ENCODE measurements around the gene USP9X. TPM values are rescaled to one million over a fixed set of nuclear protein-coding genes. Genes with fewer than 3 reads are reported as not detected.
A peak's percentile ranks its signal among the peaks of the same experiment; 100 is the strongest.
"Not testable (repeated sequence)": the region's sequence is repeated elsewhere in the genome, so short reads cannot be mapped to it uniquely, and the experiment has no call there.

USP9X gene
- total RNA-seq, 2 donors from 2014 or later: 72.0 to 85.0 TPM

DNA sequence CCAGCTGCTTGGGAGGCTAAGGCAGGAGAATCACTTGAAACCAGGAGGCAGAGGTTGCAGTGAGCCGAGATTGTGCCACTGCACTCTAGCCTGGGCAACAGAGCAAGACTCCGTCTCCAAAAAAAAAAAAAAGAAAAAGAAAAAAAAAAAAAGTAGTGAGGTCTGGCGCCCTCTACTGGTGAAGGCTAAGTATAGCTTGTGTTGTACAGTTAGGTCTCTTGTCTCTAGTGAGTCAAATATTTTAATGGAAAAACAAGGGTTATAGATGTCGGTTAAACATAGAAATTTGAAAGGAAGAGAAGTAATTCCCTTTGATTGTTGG is 29.8 kb downstream of the USP9X start:
- intact Hi-C loops (cut with DNase I, micrococcal nuclease): loop anchor here in 1 of 2 donors (5.0 to 10.0 kb wide), 2 partner anchors 238 to 460 kb away; no protein-coding TSS in a partner anchor
- peak; percentile 65 for ATAC-seq

DNA sequence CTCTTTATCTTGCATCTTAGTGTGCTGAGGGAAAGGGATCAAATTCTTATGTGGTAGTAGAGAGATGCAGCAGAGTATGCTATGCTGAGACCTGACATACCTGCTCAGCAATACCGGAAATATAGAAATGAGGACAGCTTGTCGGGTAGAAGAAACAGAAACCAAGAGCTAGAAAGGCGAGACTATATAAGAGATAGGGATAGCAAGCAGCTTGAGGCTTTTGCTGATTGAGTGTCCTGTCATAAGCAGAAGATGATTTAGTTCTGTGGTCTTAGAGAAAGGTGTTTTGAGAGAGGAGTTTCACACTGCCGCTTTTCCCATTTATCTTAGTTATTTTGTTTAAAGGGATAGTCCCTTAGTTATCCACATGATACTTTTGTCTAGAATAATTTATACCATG is 31.7 kb downstream of the USP9X start:
- ATAC-seq (peak; percentile 66), DNase-seq (no peak)
- intact Hi-C loops (cut with DNase I, micrococcal nuclease): loop anchor here in 1 of 2 donors (5.0 to 10.0 kb wide), 2 partner anchors 240 to 462 kb away; no protein-coding TSS in a partner anchor

More for the DNA sequence above, 29.8 kb downstream of the USP9X start:
- DNase-seq: not testable (repeated sequence)

DNA sequence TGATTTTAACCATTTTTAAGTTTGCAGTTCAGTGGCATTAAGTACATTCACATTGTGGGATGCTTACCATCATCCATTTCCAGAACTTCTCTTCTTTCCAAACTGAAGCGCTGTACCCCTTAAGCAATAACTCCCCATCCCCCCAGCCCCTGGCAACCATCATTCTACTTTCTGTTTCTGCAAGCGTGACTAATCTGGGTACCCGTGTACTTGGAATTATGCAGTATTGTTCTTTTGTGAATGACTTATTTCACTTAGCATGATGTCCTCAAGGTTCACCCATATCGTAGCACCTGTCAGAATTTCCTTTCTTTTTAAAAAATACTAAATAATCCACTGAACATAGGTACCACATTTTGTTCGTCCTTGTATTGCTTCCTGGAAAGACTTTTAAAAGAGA is 32.9 kb downstream of the USP9X start:
- intact Hi-C loops (cut with DNase I, micrococcal nuclease): loop anchor here in 1 of 2 donors (5.0 to 10.0 kb wide), 2 partner anchors 241 to 463 kb away; no protein-coding TSS in a partner anchor
- ATAC-seq: no peak
- DNase-seq: no peak

DNA sequence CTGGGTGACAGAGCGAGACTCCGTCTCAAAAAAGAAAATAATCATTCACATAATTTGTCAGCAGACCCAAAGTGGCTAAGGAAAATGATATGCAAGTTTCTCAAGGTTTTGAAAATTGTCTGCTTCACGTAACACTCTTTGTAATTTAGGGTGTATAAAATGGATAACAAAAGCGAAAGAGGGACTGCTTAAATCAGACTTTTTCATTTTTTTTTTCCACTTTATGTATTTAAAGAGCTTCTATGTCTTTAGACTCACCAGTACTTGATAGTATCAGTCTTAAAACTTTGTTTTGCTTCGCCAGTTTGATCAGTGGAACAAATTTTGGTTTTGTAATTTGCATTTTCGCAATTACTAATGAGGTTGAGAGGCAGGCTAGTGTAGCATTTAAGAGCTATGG is 34.6 kb downstream of the USP9X start:
- ATAC-seq (no peak), DNase-seq (no peak)
- intact Hi-C loops (cut with DNase I, micrococcal nuclease): loop anchor here in 1 of 2 donors (5.0 to 10.0 kb wide), 2 partner anchors 243 to 465 kb away; no protein-coding TSS in a partner anchor

DNA sequence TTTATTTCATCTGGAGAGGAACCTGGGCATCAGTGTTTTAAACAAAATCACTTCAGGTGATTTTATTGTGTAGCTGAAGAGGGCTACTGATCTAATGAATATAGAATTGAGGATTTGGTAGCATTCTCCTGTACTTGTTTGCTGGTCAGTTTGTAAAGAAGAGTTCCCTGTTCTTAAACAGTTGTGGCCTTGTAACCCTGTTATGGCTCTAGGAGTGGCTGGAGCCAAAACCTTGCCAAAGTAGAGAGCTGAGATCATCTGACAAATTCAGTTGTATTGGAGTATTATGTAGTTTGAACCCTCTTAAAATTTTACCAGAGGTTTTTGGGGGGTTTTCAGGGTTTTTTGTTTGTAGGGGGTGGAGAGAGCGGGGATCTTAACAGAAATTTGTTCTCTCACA is 36.5 kb downstream of the USP9X start:
- DNase-seq: no peak
- no peak for ATAC-seq
- intact Hi-C loops (cut with DNase I, micrococcal nuclease): no loop called here

DNA sequence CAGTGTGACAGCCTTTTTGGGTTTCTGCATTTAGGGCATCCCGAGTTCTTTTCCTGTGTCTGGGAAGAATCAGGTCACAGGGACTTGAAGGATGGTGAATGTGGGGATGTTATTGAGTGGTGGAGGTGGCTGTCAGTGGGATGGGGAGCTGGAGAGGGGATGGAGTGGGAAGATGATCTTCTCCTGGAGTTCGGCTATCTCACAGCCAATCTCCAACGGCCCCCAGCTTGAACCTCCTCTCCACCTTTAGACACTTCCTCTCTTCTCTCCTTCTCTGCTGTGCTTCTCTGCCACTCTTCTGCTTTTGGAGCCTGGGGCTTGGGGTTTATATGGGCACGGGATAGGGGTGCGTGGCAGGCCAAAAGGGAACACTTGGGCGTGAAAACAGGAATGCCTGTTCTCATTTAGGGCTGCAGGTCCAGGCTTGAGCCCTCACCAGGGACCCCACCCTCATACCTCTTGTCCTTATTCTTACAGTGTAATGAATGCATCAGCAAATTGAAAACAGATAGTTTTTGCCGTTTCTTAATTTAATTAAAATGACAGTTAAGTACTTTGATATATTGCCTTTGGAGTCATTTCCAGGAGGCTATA is 37.5 kb downstream of the USP9X start:
- intact Hi-C loops (cut with DNase I, micrococcal nuclease): no loop called here
- no peak for DNase-seq
- no peak for ATAC-seq

DNA sequence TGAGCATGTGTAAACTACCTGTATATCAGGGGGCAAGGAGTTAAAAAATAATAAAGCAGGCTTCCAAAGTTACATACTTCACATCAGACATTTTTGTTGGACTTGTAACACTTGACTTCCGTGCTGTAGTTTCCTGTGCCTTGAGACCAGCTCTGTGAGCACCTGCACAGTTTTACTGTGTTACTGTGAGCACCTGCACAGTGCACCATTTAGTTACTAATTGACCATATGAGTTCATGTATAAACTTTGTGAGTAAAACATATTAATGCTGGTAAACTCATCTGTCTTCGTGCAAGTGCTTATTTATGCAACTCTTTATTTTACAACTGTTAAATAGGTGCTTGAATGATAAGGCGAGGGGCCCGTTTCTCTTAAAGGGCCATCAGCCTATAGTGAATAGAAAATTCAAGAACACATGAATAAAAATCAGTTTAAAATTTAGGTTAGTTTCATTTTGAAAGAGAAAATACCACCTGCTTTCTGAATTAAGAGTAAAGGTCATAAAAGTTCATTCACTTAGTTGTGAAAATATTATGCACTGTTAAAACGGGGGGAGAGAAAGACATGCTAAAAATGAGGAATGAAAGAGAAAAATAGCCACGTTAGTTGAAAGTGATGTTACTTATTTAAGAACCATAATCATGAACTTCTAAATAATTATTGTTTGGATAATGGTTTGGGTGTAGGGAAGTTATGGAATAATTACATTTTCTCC is 42.4 kb downstream of the USP9X start:
- ATAC-seq: peak; percentile 92
- intact Hi-C loops (cut with DNase I, micrococcal nuclease): no loop called here

DNA sequence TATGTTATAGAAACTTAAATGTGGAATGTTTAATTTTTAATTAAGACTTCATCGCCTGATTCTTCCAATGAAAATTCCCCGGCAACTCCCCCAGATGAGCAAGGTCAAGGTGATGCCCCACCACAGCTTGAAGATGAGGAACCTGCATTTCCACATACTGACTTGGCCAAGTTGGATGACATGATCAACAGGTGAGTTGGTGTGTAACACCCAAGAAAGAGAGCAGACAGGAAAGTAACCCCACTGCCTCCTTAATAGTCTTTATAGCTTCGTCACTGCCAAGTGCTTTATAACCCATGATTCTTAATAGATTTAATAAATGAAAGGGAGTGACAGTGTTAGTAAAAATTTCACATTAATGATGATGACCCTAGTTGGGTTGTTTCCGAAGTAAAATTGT is 43.7 kb downstream of the USP9X start:
- no peak for DNase-seq
- intact Hi-C loops (cut with DNase I, micrococcal nuclease): no loop called here
- no peak for ATAC-seq

More for the DNA sequence above, 42.4 kb downstream of the USP9X start:
- DNase-seq: no peak

DNA sequence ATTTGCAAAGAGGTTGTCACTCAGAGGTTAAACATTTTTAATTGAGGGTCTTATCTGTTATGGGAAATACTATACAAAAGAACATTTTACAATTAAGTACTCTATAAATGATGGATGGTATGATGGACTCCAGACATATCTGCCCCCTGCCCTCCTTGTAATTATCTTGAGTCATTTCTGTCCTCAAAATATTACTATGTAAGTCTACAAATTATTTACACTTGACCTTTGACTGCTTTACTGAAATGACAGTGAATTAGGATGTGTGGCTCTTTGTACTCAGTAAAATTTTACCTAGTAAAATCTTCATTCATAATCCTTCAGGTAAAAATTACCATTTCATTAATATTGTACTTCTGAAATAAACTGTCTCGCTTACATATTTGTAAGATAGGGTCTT is 46.5 kb downstream of the USP9X start:
- ATAC-seq (no peak), DNase-seq (no peak)
- intact Hi-C loops (cut with DNase I, micrococcal nuclease): no loop called here

DNA sequence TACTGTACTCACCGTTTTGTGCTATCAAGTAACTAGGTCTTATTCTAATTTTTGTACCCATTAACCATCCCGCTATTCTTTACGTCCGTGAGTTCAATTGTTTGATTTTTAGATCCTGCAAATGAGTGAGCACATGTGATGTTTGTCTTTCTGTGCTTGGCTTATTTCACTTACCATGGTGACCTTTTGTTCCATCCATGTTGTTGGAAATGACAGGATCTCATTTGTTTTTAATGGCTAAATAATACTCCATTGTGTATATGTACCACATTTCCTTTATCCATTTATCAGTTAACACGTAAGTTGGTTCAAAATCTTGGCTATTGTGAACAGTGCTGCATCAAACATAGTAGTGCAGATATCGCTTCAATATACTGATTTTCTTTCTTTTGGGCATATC is 48.3 kb downstream of the USP9X start:
- intact Hi-C loops (cut with DNase I, micrococcal nuclease): no loop called here
- DNase-seq (no peak), ATAC-seq (no peak)

DNA sequence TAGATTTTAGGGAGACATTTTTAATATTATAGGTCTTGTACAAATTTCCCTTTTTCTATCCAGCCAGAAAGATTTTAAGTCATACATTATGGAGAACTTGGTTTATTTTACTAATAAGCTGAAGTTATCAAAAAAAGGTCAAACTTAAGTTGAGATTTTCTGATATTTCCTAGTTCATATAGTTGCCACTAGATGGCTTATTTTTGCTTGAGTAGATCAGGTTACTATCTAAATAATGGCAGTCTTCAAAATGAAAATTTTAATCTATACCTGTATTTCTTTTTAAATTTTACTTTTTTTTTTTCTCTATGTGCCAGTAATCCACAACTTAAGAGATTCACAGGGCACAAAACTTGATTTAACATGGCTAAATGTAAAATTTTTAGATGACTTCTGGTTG is 52.3 kb downstream of the USP9X start:
- ATAC-seq (no peak), DNase-seq (no peak)
- intact Hi-C loops (cut with DNase I, micrococcal nuclease): no loop called here

DNA sequence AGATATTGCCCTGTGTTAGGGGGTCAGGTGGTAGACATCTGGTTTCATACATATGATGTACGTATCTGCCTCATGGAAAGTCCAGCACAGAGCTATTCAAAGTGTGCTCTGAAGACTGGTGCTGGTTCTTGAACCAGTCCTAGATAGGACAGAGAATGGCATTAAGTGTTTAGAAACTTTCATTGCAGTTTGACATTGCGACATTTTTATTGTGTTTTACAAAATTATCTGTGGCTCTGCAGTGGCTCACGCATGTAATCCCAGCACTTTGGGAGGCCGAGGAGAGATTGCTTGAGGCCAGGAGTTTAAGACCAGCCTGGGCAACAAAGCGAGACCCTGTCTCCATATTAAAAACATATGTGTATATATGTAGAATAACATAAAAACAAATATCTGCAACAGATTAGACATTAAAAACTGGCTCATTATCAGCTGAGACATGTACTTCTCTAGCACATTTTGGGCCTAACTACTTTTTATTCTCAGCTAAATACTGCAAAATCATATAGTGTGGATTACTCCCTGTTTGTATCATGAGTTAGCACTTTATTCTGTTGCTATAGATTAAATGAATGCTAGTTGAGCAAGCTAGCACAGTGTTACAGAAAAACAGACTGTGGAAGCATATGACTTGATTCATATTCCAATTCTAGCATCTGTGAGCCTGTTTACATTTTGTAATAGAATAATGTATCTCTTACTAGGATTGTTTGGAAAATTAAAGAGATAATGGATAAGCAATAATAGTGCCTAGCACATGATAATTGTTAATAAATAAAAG is 57.1 kb downstream of the USP9X start:
- DNase-seq: no peak
- intact Hi-C loops (cut with DNase I, micrococcal nuclease): no loop called here
- ATAC-seq: no peak

DNA sequence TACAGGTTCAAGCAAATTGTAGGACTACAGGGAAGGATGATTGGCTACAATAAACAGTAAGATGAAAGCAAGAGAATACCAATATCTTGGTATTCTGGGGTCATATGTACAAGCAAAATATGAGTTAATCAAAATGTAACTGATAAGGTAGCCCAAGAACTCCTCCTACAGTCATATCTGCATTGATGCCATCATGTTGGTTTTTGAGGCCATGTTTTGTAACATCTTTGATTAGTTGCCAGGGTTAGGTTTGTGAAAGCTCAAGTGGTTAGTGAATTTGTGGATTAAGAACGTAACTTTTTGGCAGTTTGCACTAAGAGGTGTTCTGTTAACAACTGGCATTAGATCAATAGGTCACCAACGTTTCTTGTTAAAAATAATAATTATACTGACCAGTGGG is 59.6 kb downstream of the USP9X start:
- no peak for ATAC-seq
- intact Hi-C loops (cut with DNase I, micrococcal nuclease): no loop called here
- no peak for DNase-seq

DNA sequence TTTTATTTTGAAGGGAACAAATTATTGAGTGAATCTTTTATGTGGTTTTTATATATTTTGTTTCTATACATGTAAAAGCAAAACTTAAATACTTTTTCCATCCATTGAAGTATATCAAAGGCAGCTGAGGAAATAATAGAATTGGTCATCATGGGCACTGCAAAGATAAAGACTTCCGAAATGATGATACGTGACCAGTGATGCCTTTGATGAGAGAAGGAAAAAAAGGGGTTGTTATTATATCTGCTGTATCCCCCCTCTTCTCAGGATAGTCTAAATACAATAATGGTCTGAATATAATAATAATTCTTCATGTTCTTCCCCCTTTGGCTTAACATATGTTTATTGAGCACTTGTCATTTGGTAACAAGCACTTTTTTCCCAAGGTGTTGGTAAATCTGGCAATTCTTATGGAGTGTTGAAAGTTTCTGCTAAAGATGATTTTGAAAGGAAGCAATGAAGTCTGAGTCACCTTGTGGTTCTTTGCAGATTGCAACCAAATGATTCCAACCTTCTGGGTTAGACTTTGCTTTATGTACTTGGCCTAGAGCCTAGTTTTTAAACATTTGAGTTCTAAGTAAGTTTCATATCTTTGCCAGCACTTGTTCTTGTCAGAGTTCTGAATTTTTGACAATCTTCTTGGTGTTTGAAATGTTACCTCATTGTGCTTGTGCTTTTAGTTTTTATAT is 60.8 kb downstream of the USP9X start:
- intact Hi-C loops (cut with DNase I, micrococcal nuclease): no loop called here
- no peak for DNase-seq
- ATAC-seq: peak; percentile 88

DNA sequence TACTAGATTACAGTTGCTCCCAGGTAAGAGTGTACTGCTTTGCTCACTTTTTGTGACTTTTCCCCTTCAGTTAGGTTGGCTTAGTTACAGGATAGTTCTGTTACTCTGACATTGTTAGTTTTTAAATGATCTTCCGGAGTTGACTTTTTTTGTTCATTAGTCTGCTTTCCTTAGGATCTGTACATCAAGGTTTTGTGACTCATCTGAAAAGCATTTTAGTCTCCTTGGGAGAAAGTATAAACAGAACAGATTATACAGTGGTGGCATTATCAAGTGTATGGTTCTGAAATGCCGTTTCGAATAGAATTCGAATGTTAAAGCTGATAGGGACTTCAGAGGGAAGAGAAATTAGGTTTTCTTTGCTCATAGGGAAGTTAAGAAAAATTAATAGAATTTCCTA is 63.3 kb downstream of the USP9X start:
- no peak for DNase-seq
- no peak for ATAC-seq
- intact Hi-C loops (cut with DNase I, micrococcal nuclease): no loop called here

DNA sequence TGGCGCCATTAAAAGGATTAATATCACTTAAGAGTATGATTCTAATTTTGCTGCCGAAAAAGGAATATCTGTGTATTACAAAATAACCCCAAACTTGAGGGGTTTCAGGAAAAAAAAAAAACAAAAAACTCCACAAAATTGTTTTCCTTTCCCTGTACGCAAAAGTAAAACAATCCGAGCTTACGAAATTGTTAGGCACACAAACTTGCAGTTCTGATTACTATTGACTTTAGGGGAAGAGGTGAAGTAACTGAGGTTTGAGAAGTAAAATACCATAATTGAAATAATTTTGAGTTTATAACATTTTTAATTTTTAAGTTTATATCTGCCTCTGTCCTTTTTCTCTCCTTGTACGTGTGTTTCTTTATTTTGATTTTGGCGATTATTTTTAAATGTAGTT is 64.8 kb downstream of the USP9X start:
- DNase-seq: no peak
- ATAC-seq: no peak
- intact Hi-C loops (cut with DNase I, micrococcal nuclease): no loop called here

DNA sequence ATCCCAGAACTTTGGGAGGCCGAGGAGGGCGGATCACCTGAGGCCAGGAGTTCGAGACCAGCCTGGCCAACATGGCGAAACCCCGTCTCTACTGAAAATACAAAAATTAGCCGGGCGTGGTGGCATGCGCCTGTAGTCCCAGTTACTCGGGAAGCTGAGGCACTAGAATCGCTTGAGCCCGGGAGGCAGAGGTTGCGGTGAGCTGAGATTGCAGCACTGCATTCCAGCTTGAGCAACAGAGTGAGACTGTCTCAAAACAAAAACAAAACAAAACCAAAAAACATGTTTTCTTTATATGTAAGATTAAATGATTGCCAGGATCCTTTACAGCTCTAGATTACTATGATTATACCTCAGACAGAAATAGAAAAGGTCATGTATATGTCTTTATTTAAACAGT is 66.5 kb downstream of the USP9X start:
- ATAC-seq; intact Hi-C loops (cut with DNase I, micrococcal nuclease); DNase-seq: not testable (repeated sequence)

DNA sequence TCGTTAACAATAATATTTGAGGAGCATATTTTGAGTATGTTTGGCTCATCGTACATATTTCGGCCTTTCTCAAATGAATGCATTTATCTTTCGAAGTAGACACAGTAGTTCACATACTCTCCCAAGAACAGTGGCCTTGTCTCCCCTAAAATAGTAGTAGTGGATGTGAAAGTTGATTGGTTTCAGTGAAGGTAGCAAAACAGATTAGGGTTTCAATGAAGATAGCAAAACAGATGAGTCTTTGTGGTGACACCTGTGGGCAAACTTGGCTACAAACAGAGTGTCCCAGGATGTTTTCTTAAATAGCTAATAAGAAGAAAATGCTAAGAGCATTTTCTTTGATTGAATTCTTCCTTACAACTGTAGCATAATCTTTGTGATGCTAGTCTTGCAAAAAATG is 67.0 kb downstream of the USP9X start:
- ATAC-seq (no peak), DNase-seq (no peak)
- intact Hi-C loops (cut with DNase I, micrococcal nuclease): no loop called here

DNA sequence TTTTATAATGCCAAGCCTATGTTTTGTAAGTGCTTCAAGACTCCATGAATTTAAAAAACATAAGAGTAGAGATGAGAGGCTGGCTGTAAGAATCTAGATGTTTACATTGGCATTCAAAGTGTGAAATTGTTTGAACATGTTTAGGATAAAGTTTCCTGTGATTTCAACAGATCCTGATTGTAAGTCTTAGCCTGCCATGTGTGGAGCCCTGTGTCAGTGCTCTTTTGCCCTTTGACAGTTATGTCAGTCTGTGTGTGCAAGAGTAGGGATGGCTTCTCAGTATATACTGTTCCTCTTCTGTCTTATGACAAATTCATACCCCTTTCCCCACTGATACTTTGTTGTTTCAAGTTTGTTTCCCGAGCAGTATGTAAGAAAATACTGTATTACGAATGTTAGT is 68.2 kb downstream of the USP9X start:
- DNase-seq (no peak), ATAC-seq (peak; percentile 43)
- intact Hi-C loops (cut with DNase I, micrococcal nuclease): no loop called here
